Cerebellar nuclear complex (tissue), 1 donor: ENCODE data around the gene ZNF492.
"Not testable (repeated sequence)": the region's sequence is repeated elsewhere in the genome, so short reads cannot be mapped to it uniquely, and the experiment has no call there.

Source experiments
- DNase-seq, 2 experiments: peaks; one replicate each; lab custom pipeline; 2025; lab: John Stamatoyannopoulos, UW

ZNF492 gene

DNA sequence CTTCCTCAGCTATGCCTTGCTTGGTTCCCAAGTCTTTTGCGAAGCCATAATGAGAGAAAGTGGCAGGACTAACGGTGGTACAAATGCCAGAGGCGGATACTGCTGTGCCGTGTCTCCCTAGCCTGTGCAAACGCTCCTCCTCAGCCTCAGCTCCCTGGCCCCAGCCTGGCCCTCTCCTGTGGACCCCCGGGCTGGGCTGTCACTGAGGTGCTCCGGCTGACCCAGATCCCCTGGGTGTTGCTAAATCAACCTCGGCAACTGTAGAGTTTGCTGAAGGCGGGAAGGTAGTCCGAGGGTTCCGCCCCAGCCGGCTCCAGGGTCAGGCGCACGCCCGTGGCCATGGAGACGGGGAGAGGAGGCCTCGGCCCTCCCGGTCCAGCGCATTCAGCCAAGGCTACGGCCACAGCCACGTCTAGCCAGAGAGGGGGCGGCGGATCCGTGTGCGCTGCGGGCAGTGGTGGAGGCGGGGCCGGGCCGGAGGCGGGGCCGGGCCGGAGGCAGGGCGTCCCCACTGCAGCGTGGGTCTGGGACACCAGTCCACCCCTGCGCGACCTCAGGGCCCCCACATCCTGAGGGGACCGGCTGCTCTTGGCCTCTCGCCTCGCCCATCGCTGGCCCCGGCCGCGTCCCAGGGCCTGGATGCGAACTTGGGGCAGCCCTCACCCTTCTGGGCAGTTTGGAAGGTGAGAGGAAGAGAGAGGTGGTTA is 16.4 kb upstream of the ZNF492 start:
- no peak for DNase-seq

- DNase-seq, result no peak
These were observed 14.8 kb upstream of the ZNF492 start for GRCh38 chr19:22619371-22619770.

DNA sequence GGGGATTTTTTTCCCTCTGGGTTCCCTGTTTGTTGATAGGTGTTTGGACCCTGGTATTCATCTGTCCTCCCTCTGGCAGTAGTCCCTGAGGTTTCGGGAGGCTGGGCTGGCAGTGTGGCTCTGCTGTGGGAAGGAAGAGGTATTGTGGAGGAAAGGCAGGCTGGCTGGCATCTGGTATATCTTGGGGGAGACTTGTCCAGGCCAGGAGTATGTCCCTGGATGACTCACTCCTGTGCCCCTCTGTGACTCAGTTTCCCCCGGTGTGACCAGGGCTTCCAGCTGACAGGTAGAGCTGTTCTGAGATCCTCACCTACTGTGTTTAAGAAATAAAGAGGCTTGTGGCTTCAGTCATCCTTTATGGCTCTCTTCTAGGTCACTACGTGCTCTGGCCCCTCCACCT is 14.2 kb upstream of the ZNF492 start:
- no peak for DNase-seq

DNA sequence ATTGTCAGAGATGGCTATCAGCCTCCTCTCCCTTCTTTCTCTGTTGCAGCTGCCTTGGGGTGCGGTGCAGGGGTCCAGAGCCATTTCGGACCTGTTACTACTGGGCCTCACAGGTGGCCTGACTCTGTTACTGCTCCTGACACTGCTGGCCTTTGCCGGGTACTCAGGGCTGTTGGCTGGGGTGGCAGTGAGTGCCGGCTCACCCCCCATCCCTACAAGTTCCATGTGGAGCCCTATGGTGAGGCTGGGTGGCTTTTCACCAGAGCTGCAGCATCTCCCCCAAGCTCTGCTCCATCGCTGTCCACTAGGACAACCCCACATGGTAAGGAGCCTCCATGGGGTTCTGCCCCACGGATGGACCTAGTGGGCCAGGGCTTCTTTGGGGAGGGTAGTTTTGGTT is 13.7 kb upstream of the ZNF492 start:
- no peak for DNase-seq

- no peak for DNase-seq
These were observed 13.2 kb upstream of the ZNF492 start for GRCh38 chr19:22620912-22621311.

GRCh38 chr19:22622020-22622419 is 12.1 kb upstream of the ZNF492 start:
- DNase-seq, result no peak

DNA sequence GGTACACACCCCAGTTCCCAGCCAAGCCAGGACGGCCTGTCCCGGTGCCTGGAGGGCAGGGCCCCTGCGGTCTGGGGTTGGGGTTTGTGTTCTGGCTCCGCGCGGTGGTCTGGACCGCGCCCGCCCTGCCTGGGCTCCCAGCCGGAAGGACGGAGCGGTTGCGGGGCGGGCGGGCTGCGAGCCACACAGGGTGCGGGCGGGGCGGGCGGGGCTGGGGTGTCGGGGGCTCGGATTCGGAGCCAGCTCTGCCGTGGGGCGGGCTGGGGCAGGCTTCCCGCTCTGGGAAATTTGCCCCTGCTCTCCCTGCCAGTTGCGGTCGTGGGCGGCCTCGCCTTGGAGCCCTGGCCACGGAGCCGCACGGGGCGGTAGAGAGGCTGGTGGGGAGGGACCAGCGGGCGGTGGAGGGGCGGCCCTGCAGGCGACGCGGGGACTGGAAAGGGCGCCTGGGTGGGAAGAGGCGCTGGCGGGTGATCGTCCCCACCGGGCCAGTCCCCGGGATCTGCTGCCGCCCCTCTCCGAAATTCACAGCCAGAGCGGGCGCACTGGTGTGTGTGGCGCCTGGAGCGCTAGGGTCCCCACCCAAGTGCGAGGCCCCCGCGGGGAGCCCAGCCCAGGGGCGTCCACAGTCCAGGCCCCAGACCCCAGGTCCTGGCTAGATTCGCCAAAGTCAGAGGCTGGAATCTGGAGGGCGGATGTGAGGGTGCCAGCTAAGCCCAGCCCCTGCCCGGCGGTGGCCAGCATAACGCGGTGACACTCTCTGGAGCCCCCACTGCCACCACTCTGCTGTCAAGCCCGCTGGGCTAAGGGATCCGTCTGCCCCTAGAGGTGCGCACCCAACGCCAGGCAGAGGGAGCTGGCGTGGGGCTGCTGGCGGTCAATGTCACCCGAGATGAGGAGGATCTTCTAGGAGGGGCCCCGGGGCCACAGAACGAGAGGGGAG is 11.0 kb upstream of the ZNF492 start:
- no peak for DNase-seq

DNA sequence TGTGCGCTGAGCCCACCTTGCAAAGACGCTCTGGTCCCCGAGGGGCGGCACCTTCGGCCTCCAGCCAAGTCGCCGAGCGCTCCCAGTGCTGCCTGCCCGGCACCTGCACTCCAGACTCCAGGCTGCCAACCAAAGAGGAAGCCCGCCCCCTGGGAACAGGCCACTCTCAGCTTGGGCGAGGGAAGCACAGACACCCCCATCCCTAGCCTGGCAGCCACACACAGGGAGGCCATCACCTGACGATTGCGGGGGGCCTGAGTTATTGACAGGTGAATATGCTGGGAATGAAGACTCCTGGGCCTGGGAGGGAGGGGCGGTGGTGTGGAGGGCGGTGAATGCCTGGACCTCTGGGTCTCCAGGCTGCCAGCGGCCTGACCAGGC is 10.3 kb upstream of the ZNF492 start:
- no peak for DNase-seq

- DNase-seq, result no peak
These were observed 8.7 kb upstream of the ZNF492 start for GRCh38 chr19:22625266-22626035.

DNA sequence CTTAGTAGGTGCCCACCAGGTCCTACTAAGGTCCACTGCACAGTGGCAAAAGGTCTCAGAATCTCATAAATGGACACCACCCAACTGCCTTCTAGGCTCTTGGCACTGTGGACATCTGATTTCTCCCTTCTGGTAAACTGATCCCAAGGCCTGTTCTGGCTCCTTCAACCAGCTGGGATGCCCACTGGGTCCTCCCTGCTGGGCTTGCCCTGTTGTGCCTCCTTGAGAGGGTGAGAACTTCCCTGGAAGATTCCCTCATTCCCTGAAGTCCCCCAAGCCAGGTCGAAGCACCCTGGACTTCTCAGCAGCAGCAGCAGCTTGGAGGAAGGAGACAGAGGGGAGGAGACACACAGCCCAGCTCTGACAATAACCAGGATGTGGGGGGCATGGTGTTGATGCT is 6.6 kb upstream of the ZNF492 start:
- DNase-seq, result no peak

- no peak for DNase-seq
These were observed 5.7 kb upstream of the ZNF492 start for GRCh38 chr19:22628401-22628800.

- no peak for DNase-seq
These were observed 315 bp downstream of the ZNF492 start for GRCh38 chr19:22634450-22634827.

GRCh38 chr19:22685493-22685892 is 51.4 kb downstream of the ZNF492 start:
- DNase-seq, result not testable (repeated sequence)

- DNase-seq, result not testable (repeated sequence)
These were observed 68.5 kb downstream of the ZNF492 start for GRCh38 chr19:22702661-22703060.

DNA sequence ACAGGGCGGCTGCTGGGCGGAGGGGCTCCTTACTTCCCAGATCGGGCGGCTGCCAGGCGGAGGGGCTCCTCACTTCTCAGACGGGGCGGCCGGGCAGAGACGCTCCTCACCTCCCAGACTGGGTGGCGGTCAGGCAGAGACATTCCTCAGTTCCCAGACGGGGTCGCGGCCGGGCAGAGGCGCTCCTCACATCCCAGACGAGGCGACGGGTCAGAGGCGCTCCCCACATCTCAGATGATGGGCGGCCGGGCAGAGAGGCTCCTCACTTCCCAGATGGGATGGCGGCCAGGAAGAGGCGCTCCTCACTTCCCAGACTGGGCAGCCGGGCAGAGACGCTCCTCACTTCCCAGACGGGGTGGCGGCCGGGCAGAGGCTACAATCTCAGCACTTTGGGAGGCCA is 69.0 kb downstream of the ZNF492 start:
- DNase-seq, result not testable (repeated sequence)

DNA sequence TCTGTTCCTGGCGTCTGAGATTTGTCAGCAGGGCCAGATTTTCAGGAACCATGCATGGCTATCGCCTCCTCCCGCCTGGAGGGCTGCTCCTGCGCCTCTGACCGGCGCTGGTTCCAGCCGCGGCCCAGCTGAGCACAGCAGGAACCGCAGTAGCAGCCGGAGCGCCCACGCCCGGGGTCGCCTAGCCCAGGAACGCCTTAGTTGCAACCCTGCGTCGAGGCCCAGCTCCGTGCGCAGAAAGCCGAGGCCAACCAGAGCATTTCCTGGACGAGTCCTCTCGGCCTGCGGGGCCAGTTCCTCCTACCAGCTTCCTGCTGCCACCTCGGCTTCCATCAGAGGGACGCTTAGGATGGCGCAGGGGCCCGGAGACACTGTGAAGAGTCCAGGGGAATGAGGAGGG is 74.9 kb downstream of the ZNF492 start:
- no peak for DNase-seq
